IMR-90 (cell line): ENCODE data around the gene CSTA. TPM values are rescaled to one million over a fixed set of nuclear protein-coding genes. Genes with fewer than 3 reads are reported as not detected.

Experiments
- CHD1 ChIP-seq: IDR thresholded peaks from 2 replicates; pipeline ENCODE4 v1.6.1; 2012; ENCODE audit warnings: low read depth, low read length, improper control_type of control experiment
- CTCF ChIP-seq: conservative IDR thresholded peaks from 2 replicates; pipeline ENCODE4 v1.5.1; 2012; ENCODE audit warnings: mild to moderate bottlenecking, low read depth, low read length, improper control_type of control experiment
- polyA plus RNA-seq, 3 experiments: library from polyadenylated mRNA; depleted of rRNA; stranded (reverse); fragments of >200 nt; gene quantifications; 2 replicates each; pipeline ENCODE4 v1.2.3, GENCODE V29; 2012; ENCODE audit warnings: low replicate concordance in 1 of 3
- total RNA-seq: library from RNA; depleted of rRNA; stranded (reverse); fragments of >200 nt; gene quantifications from 2 replicates; pipeline ENCODE4 v1.2.3, GENCODE V29; 2012

Gene CSTA
- total and polyA plus RNA-seq, 2 of the 4 experiments (the other 2 are of a cell fraction), result 0.17 TPM; not detected in 1

GRCh38 chr3:122382888-122383666, 58.0 kb downstream of the CSTA start, which contains the start of gene MIX23 (continued):
- TF ChIP-seq CTCF (no peak), CHD1 (no peak; the same call in 1 of the 2 replicates)
